Stomach smooth muscle (tissue), 2 donors: Measurements from ENCODE around the gene TFAP2B.

Experiments used
- H3K27ac ChIP-seq: one replicate; pipeline ENCODE4 v1.7.0; 2013; ENCODE audit warnings: mild to moderate bottlenecking, low read length, inconsistent platforms
- H3K27me3 ChIP-seq, 2 donors: one replicate each; pipeline ENCODE4 v1.7.0; 2013; ENCODE audit warnings: low read length in 2 of 2; ENCODE audit not compliant: insufficient read depth in 2 of 2, control insufficient read depth in 1 of 2
- H3K36me3 ChIP-seq, 2 donors: one replicate each; pipeline ENCODE4 v1.7.0; 2013; ENCODE audit warnings: low read length in 2 of 2; ENCODE audit not compliant: control insufficient read depth in 2 of 2, insufficient read depth in 2 of 2
- H3K4me1 ChIP-seq: one replicate; pipeline ENCODE4 v1.7.0; 2013; ENCODE audit warnings: low read length; ENCODE audit not compliant: control insufficient read depth, insufficient read depth
- H3K4me3 ChIP-seq, 2 donors: one replicate each; pipeline ENCODE4 v1.7.0; 2013; ENCODE audit warnings: low read length in 2 of 2
- H3K9ac ChIP-seq, 2 donors: one replicate each; pipeline ENCODE4 v1.7.0; 2013; ENCODE audit warnings: low read length in 2 of 2, mild to moderate bottlenecking in 1 of 2
- H3K9me3 ChIP-seq, 2 donors: one replicate each; pipeline ENCODE4 v1.7.0; 2013; ENCODE audit warnings: low read length in 2 of 2; ENCODE audit not compliant: control insufficient read depth in 2 of 2
- donor health status: healthy.
- donor health status: Pancreatic carcinoma.

TFAP2B gene

DNA sequence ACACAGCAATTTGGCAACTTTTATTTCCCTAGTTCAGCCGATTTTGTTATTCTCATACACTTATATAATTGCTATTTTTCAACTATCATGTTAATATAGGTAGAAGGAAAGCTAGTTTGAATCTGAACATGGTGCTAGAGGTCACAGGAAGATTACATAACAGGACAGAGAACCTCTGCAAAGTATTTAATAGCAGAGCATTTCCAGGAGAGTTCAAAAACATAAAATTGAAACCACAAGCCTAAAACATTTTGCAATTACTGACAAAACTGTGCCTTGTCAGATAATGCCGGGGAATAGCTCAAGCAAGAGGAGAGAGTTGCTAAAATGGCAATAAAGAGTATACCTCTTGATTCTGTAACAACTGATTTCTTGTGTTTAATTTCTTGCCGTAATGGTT is 70.8 kb downstream of the TFAP2B start:
- Histone ChIP-seq H3K4me3 (no peak overlapping the region), H3K9me3 (no peaks in the 10 kb centered on the region), H3K27ac (no peak overlapping the region), H3K27me3 (no peaks in the 10 kb centered on the region), H3K4me1 (no peaks in the 10 kb centered on the region), H3K9ac (no peak overlapping the region), H3K36me3 (no peaks in the 10 kb centered on the region)

DNA sequence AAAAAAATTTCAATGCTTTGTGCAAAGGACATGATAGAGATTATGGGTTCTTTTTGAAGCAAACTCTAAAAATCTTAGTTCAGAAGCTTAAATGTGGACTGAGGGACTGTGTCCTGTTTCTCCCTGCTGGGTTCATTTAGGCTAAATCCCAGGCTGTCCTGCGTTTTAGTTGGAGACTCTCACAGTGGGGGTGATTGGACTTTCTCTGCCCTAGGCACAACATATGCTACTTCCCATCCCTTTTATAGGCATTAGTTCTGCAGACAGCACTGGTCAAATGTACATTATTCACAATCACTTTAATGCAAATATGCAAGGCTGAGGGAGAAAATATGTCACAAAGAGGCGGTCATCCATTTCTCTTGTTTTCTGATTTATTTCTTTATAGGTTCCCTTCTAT is 71.3 kb downstream of the TFAP2B start:
- H3K9ac ChIP-seq, result no peak overlapping the region
- H3K27ac ChIP-seq, result no peak overlapping the region
- no peaks in the 10 kb centered on the region for H3K4me1 ChIP-seq
- H3K27me3 ChIP-seq, result no peaks in the 10 kb centered on the region
- no peaks in the 10 kb centered on the region for H3K36me3 ChIP-seq
- no peaks in the 10 kb centered on the region for H3K9me3 ChIP-seq
- H3K4me3 ChIP-seq, result no peak overlapping the region

DNA sequence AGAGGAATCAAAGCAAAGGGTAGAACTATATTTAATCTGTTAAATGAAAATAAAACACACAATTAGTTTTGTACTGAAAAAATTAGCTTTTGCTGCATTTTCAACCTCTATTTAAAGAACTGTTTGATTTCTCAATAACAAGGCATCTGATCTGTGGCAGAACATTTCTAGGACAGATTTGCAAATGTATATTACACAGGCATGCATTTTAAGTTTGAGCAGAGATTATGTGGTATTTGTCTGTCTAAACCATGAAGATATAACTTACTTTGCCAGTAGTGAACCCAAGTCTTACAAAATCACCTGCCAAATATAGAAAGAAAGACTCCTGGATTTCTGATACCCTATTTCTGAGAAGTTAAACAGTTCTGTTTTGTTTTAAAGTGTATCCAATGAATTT is 71.9 kb downstream of the TFAP2B start:
- Histone ChIP-seq H3K27ac (no peak overlapping the region), H3K4me3 (no peak overlapping the region), H3K9ac (no peak overlapping the region), H3K36me3 (no peaks in the 10 kb centered on the region), H3K9me3 (no peaks in the 10 kb centered on the region), H3K4me1 (no peaks in the 10 kb centered on the region), H3K27me3 (no peaks in the 10 kb centered on the region)

DNA sequence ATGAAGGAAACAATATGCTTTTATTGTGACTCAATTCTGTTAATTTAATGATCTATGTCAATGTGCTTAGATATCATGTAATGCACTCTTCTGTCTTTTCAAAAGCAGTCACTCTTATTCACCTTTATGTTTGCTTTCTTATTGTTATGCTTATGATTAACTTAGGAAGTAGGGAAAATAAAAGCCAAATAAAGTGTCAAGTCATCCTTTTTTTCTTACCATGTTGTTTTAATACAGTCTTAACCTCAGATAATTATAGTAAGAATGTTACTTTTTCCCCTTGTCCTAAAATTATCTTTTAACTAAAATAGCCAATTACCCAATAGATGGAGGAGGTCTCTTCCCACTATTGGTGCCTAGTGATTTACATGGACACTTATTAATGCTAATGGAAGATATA is 72.6 kb downstream of the TFAP2B start:
- Histone ChIP-seq H3K4me3 (no peak overlapping the region), H3K36me3 (no peaks in the 10 kb centered on the region), H3K9me3 (no peaks in the 10 kb centered on the region), H3K9ac (no peak overlapping the region), H3K27me3 (no peaks in the 10 kb centered on the region), H3K4me1 (no peaks in the 10 kb centered on the region), H3K27ac (no peak overlapping the region)
